ES-I3 (cell line): ENCODE measurements around the gene SLC9C2.
"Not testable (repeated sequence)": the region's sequence is repeated elsewhere in the genome, so short reads cannot be mapped to it uniquely, and the experiment has no call there.

Experiments used
- H3K36me3 ChIP-seq: 2 replicates; pipeline ENCODE4 v1.6.1; 2013; ENCODE audit warnings: mild to moderate bottlenecking, low read length, control low read depth, moderate library complexity; ENCODE audit not compliant: insufficient read depth
- H3K4me1 ChIP-seq: 2 replicates; pipeline ENCODE4 v1.6.1; 2013; ENCODE audit warnings: mild to moderate bottlenecking, control low read depth, low read length; ENCODE audit not compliant: insufficient read depth
- H3K9ac ChIP-seq: 2 replicates; pipeline ENCODE4 v1.6.1; 2013; ENCODE audit warnings: low read depth, mild to moderate bottlenecking, low read length, moderate library complexity
- H3K9me3 ChIP-seq: 2 replicates; pipeline ENCODE4 v1.6.1; 2013; ENCODE audit warnings: mild to moderate bottlenecking, low read length, moderate library complexity; ENCODE audit not compliant: control insufficient read depth, insufficient read depth

The SLC9C2 gene

GRCh38 chr1:173495609-173496267 is 107.1 kb downstream of the SLC9C2 start:
- no peak overlapping the region for H3K9ac ChIP-seq
- peaks cover 21% of the 10 kb centered on the region for H3K9me3 ChIP-seq
- no peaks in the 10 kb centered on the region for H3K4me1 ChIP-seq

GRCh38 chr1:173493125-173493524 is 109.7 kb downstream of the SLC9C2 start:
- not testable (repeated sequence) for H3K36me3 ChIP-seq, H3K4me1 ChIP-seq, H3K9ac ChIP-seq
- H3K9me3 ChIP-seq, result peaks cover 21% of the 10 kb centered on the region

More at GRCh38 chr1:173495609-173496267, 107.1 kb downstream of the SLC9C2 start:
- H3K36me3 ChIP-seq, result no peaks in the 10 kb centered on the region; the same call in 1 of the 2 replicates

- Histone ChIP-seq H3K9ac (no peak overlapping the region), H3K4me1 (no peaks in the 10 kb centered on the region), H3K36me3 (peaks cover 11% of the 10 kb centered on the region), H3K9me3 (peaks cover 16% of the 10 kb centered on the region)
Measured at GRCh38 chr1:173491508-173491907, 111.4 kb downstream of the SLC9C2 start.

GRCh38 chr1:173489929-173490328 is 112.9 kb downstream of the SLC9C2 start:
- peaks cover 16% of the 10 kb centered on the region for H3K9me3 ChIP-seq
- peaks cover 22% of the 10 kb centered on the region for H3K36me3 ChIP-seq
- no peak overlapping the region for H3K9ac ChIP-seq
- H3K4me1 ChIP-seq, result no peaks in the 10 kb centered on the region

GRCh38 chr1:173489149-173489600 is 113.7 kb downstream of the SLC9C2 start:
- Histone ChIP-seq H3K36me3 (peaks cover 24% of the 10 kb centered on the region), H3K9me3 (peaks cover 10% of the 10 kb centered on the region), H3K4me1 (no peaks in the 10 kb centered on the region), H3K9ac (no peak overlapping the region)

GRCh38 chr1:173488001-173488400 is 114.9 kb downstream of the SLC9C2 start:
- Histone ChIP-seq H3K4me1 (no peaks in the 10 kb centered on the region), H3K9me3 (peaks cover 5% of the 10 kb centered on the region), H3K9ac (no peak overlapping the region), H3K36me3 (peaks cover 28% of the 10 kb centered on the region)

- Histone ChIP-seq H3K9me3 (no peaks in the 10 kb centered on the region), H3K9ac (no peak overlapping the region), H3K36me3 (peaks cover 46% of the 10 kb centered on the region), H3K4me1 (no peaks in the 10 kb centered on the region)
Measured at GRCh38 chr1:173485401-173485800, 117.5 kb downstream of the SLC9C2 start.

GRCh38 chr1:173484276-173484675 is 118.6 kb downstream of the SLC9C2 start:
- Histone ChIP-seq H3K9me3 (no peaks in the 10 kb centered on the region), H3K36me3 (peaks cover 52% of the 10 kb centered on the region), H3K4me1 (peaks cover 5% of the 10 kb centered on the region; the same call in 1 of the 2 replicates), H3K9ac (no peak overlapping the region)

- Histone ChIP-seq H3K36me3 (peaks cover 48% of the 10 kb centered on the region), H3K9me3 (no peaks in the 10 kb centered on the region), H3K9ac (no peak overlapping the region), H3K4me1 (peaks cover 14% of the 10 kb centered on the region; the same call in 1 of the 2 replicates)
Measured at GRCh38 chr1:173482683-173483082, 120.2 kb downstream of the SLC9C2 start.

GRCh38 chr1:173481195-173481772 is 121.6 kb downstream of the SLC9C2 start:
- Histone ChIP-seq H3K9ac (no peak overlapping the region), H3K4me1 (peaks cover 14% of the 10 kb centered on the region; the same call in 1 of the 2 replicates), H3K9me3 (no peaks in the 10 kb centered on the region), H3K36me3 (peaks cover 40% of the 10 kb centered on the region)

- H3K4me1 ChIP-seq, result peaks cover 18% of the 10 kb centered on the region
- H3K36me3 ChIP-seq, result peaks cover 30% of the 10 kb centered on the region
- H3K9ac ChIP-seq, result no peak overlapping the region
- no peaks in the 10 kb centered on the region for H3K9me3 ChIP-seq
Measured at GRCh38 chr1:173479649-173480048, 123.2 kb downstream of the SLC9C2 start.

- H3K4me1 ChIP-seq, result peaks cover 18% of the 10 kb centered on the region
- 0 out of 2 replicates have a peak, but pooled peaks cover 2% of the 10 kb centered on the region for H3K9me3 ChIP-seq
- peaks cover 26% of the 10 kb centered on the region for H3K36me3 ChIP-seq
- H3K9ac ChIP-seq, result peak overlapping the region; percentile 74
Measured at GRCh38 chr1:173478094-173478674, 124.7 kb downstream of the SLC9C2 start.

GRCh38 chr1:173477286-173478093 is 125.4 kb downstream of the SLC9C2 start, which contains the start of gene PRDX6:
TSS of gene PRDX6 (plus strand) at chr1:173477335. CDS start at chr1:173477398, 63 bp downstream.
- Histone ChIP-seq H3K9ac (peak within 1 kb of the TSS; percentile 74), H3K9me3 (0 out of 2 replicates have a peak, but pooled peaks cover 4% of the 10 kb centered on the region), H3K36me3 (peaks cover 19% of the 10 kb centered on the region), H3K4me1 (peaks cover 18% of the 10 kb centered on the region)

- H3K4me1 ChIP-seq, result peaks cover 18% of the 10 kb centered on the region
Measured at GRCh38 chr1:173476665-173477285, 126.1 kb downstream of the SLC9C2 start.

More at GRCh38 chr1:173476665-173477285, 126.1 kb downstream of the SLC9C2 start:
- H3K9me3 ChIP-seq, result peaks cover 10% of the 10 kb centered on the region; the same call in 1 of the 2 replicates
- peak overlapping the region; percentile 71 for H3K9ac ChIP-seq
- peaks cover 13% of the 10 kb centered on the region for H3K36me3 ChIP-seq
